ENCODE measurements around the gene MMP19. TPM values are rescaled to one million over a fixed set of nuclear protein-coding genes. Genes with fewer than 3 reads are reported as not detected.

The MMP19 gene
- total RNA-seq (2012; rRNA removed) (8.6 and 9.9 TPM in 2 replicates), polyA plus RNA-seq (2012; rRNA removed) (34.3 and 34.7 TPM in 2 replicates), Bru-seq, nascent RNA (percentile 72 among the genes with signal in this experiment), BruChase-seq, experiment 1, labeled RNA remaining after a 6-hour chase (percentile 81 among the genes with signal in this experiment), BruChase-seq, experiment 2, labeled RNA remaining after a 2-hour chase (percentile 73 among the genes with signal in this experiment)
- polyA plus RNA-seq (2012; cell fraction: cytosol; rRNA removed): 22.3 and 24.0 TPM in 2 replicates
- polyA plus RNA-seq (2012; cell fraction: nucleus; rRNA removed; ENCODE audit: low replicate concordance): 56.9 and 100 TPM in 2 replicates
- long read RNA-seq, partial matches to known transcripts: 12 of 32 reads
- long read RNA-seq, other reads (novel, unspliced or antisense): 19 of 32 reads

- peak within 1 kb of the TSS; percentile 59 for H3K4me3 ChIP-seq (ENCODE audit: insufficient read depth, low read depth, low read length)
- peak within 1 kb of the TSS; percentile 84 for H3K14ac ChIP-seq (replicated peaks; ENCODE audit: low read depth, low read length)
- CTCF ChIA-PET: interaction anchor here (0.5 to 1.1 kb wide), 2 partner anchors 23 to 139 kb away, joined by 3 read pairs; no protein-coding TSS in a partner anchor
- H3K27ac ChIP-seq (ENCODE audit: insufficient read depth, low read length): peak within 1 kb of the TSS; percentile 67
- H4K20me1 ChIP-seq (ENCODE audit: insufficient read depth, low read length): no peaks in the 10 kb centered on the region
- peak within 1 kb of the TSS; percentile 81 for H4K91ac ChIP-seq (ENCODE audit: insufficient read depth, low read depth, low read length)
- peak within 1 kb of the TSS; percentile 96 for H2AK9ac ChIP-seq (replicated peaks; ENCODE audit: low read depth, low read length, poor library complexity)
- intact Hi-C loops (cut with micrococcal nuclease): no loop called here
- in situ Hi-C loops (cut with MboI; ENCODE audit: low sequenced_read_pairs): no loop called here
- dilution Hi-C loops (cut with HindIII; ENCODE audit: low sequenced_read_pairs, unreplicated experiment): no loop called here
- POLR2A ChIA-PET (ENCODE audit: unreplicated experiment): no interaction called here
- peak within 1 kb of the TSS; percentile 95 for H3K4ac ChIP-seq (ENCODE audit: low read depth, low read length)
- peaks cover 21% of the 10 kb centered on the region for H3K36me3 ChIP-seq (ENCODE audit: control insufficient read depth, insufficient read depth, low read length)
- H3K4me1 ChIP-seq (ENCODE audit: control insufficient read depth, insufficient read depth, low read length): peaks cover 19% of the 10 kb centered on the region
- H2BK20ac ChIP-seq (ENCODE audit: low read depth, low read length): peak within 1 kb of the TSS; percentile 96
- peak within 1 kb of the TSS; percentile 97 for H2AK5ac ChIP-seq (ENCODE audit: low read depth, low read length)
- peak within 1 kb of the TSS; percentile 94; the same call in 2 of the 3 replicates for H2BK15ac ChIP-seq (ENCODE audit: low read depth, low read length)
- H3K4me2 ChIP-seq (ENCODE audit: low read depth, low read length): peak within 1 kb of the TSS; percentile 93
- H2BK5ac ChIP-seq (ENCODE audit: low read depth, low read length, poor library complexity, severe bottlenecking): peak within 1 kb of the TSS; percentile 49
- H3K9me3 ChIP-seq (ENCODE audit: control insufficient read depth, insufficient read depth, low read length): no peaks in the 10 kb centered on the region
- H4K8ac ChIP-seq (ENCODE audit: low read depth in 2 of 2, low read length in 2 of 2): peak within 1 kb of the TSS; percentile 80 to 96
- H3K27me3 ChIP-seq (ENCODE audit: control insufficient read depth, insufficient read depth, low read length): no peaks in the 10 kb centered on the region
- DNase-seq: peak; percentile 82
- no TSS peak for BruUV-seq (replicated peaks)
- H3K56ac ChIP-seq (ENCODE audit: extremely low read depth, insufficient read depth, low read length): peak within 1 kb of the TSS; percentile 77
- H3K79me1 ChIP-seq (ENCODE audit: low read depth in 1 of 2, low read length in 2 of 2): peaks cover 13 to 37% of the 10 kb centered on the region in 2 experiments
- H2BK120ac ChIP-seq (ENCODE audit: low read depth, low read length): peak within 1 kb of the TSS; percentile 87
- peak within 1 kb of the TSS; percentile 64 for H3K18ac ChIP-seq (ENCODE audit: low read depth, low read length)
- H3K23ac ChIP-seq (ENCODE audit: low read depth, low read length): peak within 1 kb of the TSS; percentile 71; the same call in 1 of the 2 replicates
- peak within 1 kb of the TSS; percentile 82 for H2AFZ ChIP-seq (replicated peaks; ENCODE audit: low read length, poor library complexity)
- ATAC-seq (ENCODE audit: low read depth): peak; percentile 80
- H4K5ac ChIP-seq (ENCODE audit: low read depth, low read length): peak within 1 kb of the TSS; percentile 60
- 100% methylated on average over 2 of the region's 10 CpGs; no CpG with 5 or more reads in 1 of the 2 experiments for WGBS, 2 experiments (ENCODE audit: extremely low coverage in 2 of 2, insufficient read length in 1 of 2)
- H3K9ac ChIP-seq (ENCODE audit: low read depth, low read length): peak within 1 kb of the TSS; percentile 73
- peaks cover 21% of the 10 kb centered on the region for H3K9me1 ChIP-seq (ENCODE audit: insufficient read depth, low read length)
- TF ChIP-seq BHLHE40 (IDR thresholded peaks at IDR 0.05; ENCODE audit: low read depth, low read length): no peak
- no peak for TF ChIP-seq CHD1 (IDR thresholded peaks at IDR 0.05; ENCODE audit: low read depth, low read length)
- TF ChIP-seq NFE2L2 (IDR thresholded peaks at IDR 0.05; ENCODE audit: low read depth, low read length): no peak
- no peak for TF ChIP-seq MAFK (IDR thresholded peaks at IDR 0.05; ENCODE audit: low read depth, low read length)
- peak; percentile 86 for TF ChIP-seq FOS (IDR thresholded peaks at IDR 0.05; ENCODE audit: low read depth, low read length)
- 0 out of 2 replicates have a peak, but pooled peaks have one; percentile 11 for TF ChIP-seq CTCF (conservative IDR thresholded peaks at IDR 0.05; ENCODE audit: low read depth, low read length)
- TF ChIP-seq RFX5 (IDR thresholded peaks at IDR 0.05; ENCODE audit: low read depth, low read length): no peak
- no peak for TF ChIP-seq USF2 (IDR thresholded peaks at IDR 0.05; ENCODE audit: low read depth, low read length)
- no peak for TF ChIP-seq RCOR1 (IDR thresholded peaks at IDR 0.05; ENCODE audit: insufficient replicate concordance, low read length)
- TF ChIP-seq MXI1 (IDR thresholded peaks at IDR 0.05; ENCODE audit: borderline replicate concordance, low read depth, low read length): no peak
- TF ChIP-seq CEBPB (IDR thresholded peaks at IDR 0.05; ENCODE audit: low read depth, low read length): peak; percentile 98
- no peak for TF ChIP-seq ELK1 (IDR thresholded peaks at IDR 0.05; ENCODE audit: borderline replicate concordance, low read depth, low read length)
These were observed at the start of gene MMP19 for GRCh38 chr12:55842681-55843429. TSS of gene MMP19 (minus strand) at chr12:55842936. CDS start at chr12:55842830, 106 bp downstream.
